ENCODE data around the gene GPR155. TPM values are rescaled to one million over a fixed set of nuclear protein-coding genes. Genes with fewer than 3 reads are reported as not detected.
"Not testable (repeated sequence)": the region's sequence is repeated elsewhere in the genome, so short reads cannot be mapped to it uniquely, and the experiment has no call there.

The GPR155 gene
- total RNA-seq, 2 experiments from 2014 or later, result 8.6 to 11.3 TPM

- intact Hi-C loops (cut with DNase I, micrococcal nuclease), result loop anchor here (1.0 to 2.0 kb wide), 4 partner anchors 91 to 431 kb away; partner anchors contain the start of genes GPR155 (in 2 of the 2), OLA1 (in 1 of the 2) and SP3 (in 1 of the 2)
- POLR2A ChIA-PET, result interaction anchor here (0.7 to 1.0 kb wide), 3 partner anchors 97 to 807 kb away, joined by 3 to 5 read pairs (median 3); no protein-coding TSS in a partner anchor
- H3K27me3 Mint-ChIP-seq, result no peaks in the 10 kb centered on the region
- H3K4me3 Mint-ChIP-seq, result peak overlapping the region; percentile 100
- DNase-seq, result peak; percentile 31
- peaks cover 35% of the 10 kb centered on the region for H3K4me1 Mint-ChIP-seq
- peak; percentile 34 for ATAC-seq
- H3K9me3 Mint-ChIP-seq (ENCODE audit: low read depth), result no peaks in the 10 kb centered on the region
- peaks cover 22% of the 10 kb centered on the region for H3K36me3 Mint-ChIP-seq (ENCODE audit: low read depth)
- H3K27ac Mint-ChIP-seq, result peak overlapping the region; percentile 67
- CTCF ChIA-PET, result interaction anchor here (0.8 kb wide), 1 partner anchor 90 kb away, joined by 3 read pairs; no protein-coding TSS in a partner anchor
Observed at GRCh38 chr2:174395969-174396630, 90.7 kb downstream of the GPR155 start.

GRCh38 chr2:174395284-174395968 is 91.4 kb downstream of the GPR155 start, which contains the start of gene SCRN3:
Gene SCRN3 (plus strand): TSS chr2:174395730. CDS start chr2:174398284, 2,554 bp downstream.
- Mint-ChIP-seq H3K4me3 (peak within 1 kb of the TSS; percentile 100), H3K27ac (peak within 1 kb of the TSS; percentile 99), H3K36me3 (ENCODE audit: low read depth) (peaks cover 20% of the 10 kb centered on the region), H3K9me3 (ENCODE audit: low read depth) (no peaks in the 10 kb centered on the region), H3K4me1 (peaks cover 35% of the 10 kb centered on the region), H3K27me3 (no peaks in the 10 kb centered on the region)
- DNase-seq, result peak; percentile 85
- ATAC-seq, result peak; percentile 93
- intact Hi-C loops (cut with DNase I, micrococcal nuclease), result loop anchor here (1.0 to 2.0 kb wide), 4 partner anchors 91 to 430 kb away; partner anchors contain the start of genes GPR155 (in 2 of the 2), OLA1 (in 1 of the 2) and SP3 (in 1 of the 2)
- POLR2A ChIA-PET, result interaction anchor here (0.5 to 1.0 kb wide), 6 partner anchors 98 to 437 kb away, joined by 3 to 5 read pairs (median 4); partner anchors contain the start of gene OLA1
- CTCF ChIA-PET, result interaction anchor here (0.6 to 1.4 kb wide), 4 partner anchors 66 to 659 kb away, joined by 3 read pairs; no protein-coding TSS in a partner anchor

- Mint-ChIP-seq H3K27me3 (no peaks in the 10 kb centered on the region), H3K36me3 (ENCODE audit: low read depth) (peaks cover 32% of the 10 kb centered on the region), H3K9me3 (ENCODE audit: low read depth) (no peaks in the 10 kb centered on the region), H3K4me3 (no peak overlapping the region), H3K4me1 (peaks cover 41% of the 10 kb centered on the region), H3K27ac (peak overlapping the region; percentile 7)
- DNase-seq (no peak), ATAC-seq (no peak)
- intact Hi-C loops (cut with DNase I, micrococcal nuclease), result no loop called here
- POLR2A ChIA-PET, result no interaction called here
- CTCF ChIA-PET, result no interaction called here
Observed at GRCh38 chr2:174392706-174393105, 94.1 kb downstream of the GPR155 start.

GRCh38 chr2:174390303-174390702 is 96.5 kb downstream of the GPR155 start:
- H3K27ac Mint-ChIP-seq; H3K4me3 Mint-ChIP-seq; intact Hi-C loops (cut with DNase I, micrococcal nuclease); H3K9me3 Mint-ChIP-seq (ENCODE audit: low read depth); DNase-seq; CTCF ChIA-PET; H3K27me3 Mint-ChIP-seq; ATAC-seq; POLR2A ChIA-PET: not testable (repeated sequence)
- H3K36me3 Mint-ChIP-seq (ENCODE audit: low read depth), result peaks cover 35% of the 10 kb centered on the region
- H3K4me1 Mint-ChIP-seq, result peaks cover 35% of the 10 kb centered on the region

GRCh38 chr2:174389542-174389941 is 97.3 kb downstream of the GPR155 start:
- intact Hi-C loops (cut with DNase I, micrococcal nuclease), result no loop called here
- Mint-ChIP-seq H3K9me3 (ENCODE audit: low read depth) (no peaks in the 10 kb centered on the region), H3K4me1 (peaks cover 34% of the 10 kb centered on the region), H3K36me3 (ENCODE audit: low read depth) (peaks cover 35% of the 10 kb centered on the region), H3K4me3 (no peak overlapping the region), H3K27ac (no peak overlapping the region), H3K27me3 (no peaks in the 10 kb centered on the region)
- ChIA-PET POLR2A (no interaction called here), CTCF (no interaction called here)
- no peak for DNase-seq
- no peak for ATAC-seq

GRCh38 chr2:174388706-174389105 is 98.1 kb downstream of the GPR155 start:
- H3K27ac Mint-ChIP-seq; CTCF ChIA-PET; H3K9me3 Mint-ChIP-seq (ENCODE audit: low read depth); POLR2A ChIA-PET; H3K27me3 Mint-ChIP-seq; H3K4me3 Mint-ChIP-seq; DNase-seq; intact Hi-C loops (cut with DNase I, micrococcal nuclease); ATAC-seq: not testable (repeated sequence)
- Mint-ChIP-seq H3K4me1 (peaks cover 31% of the 10 kb centered on the region), H3K36me3 (ENCODE audit: low read depth) (peaks cover 40% of the 10 kb centered on the region)

- CTCF ChIA-PET, result interaction anchor here (0.6 kb wide), 1 partner anchor 1076 kb away, joined by 3 read pairs; no protein-coding TSS in a partner anchor
- intact Hi-C loops (cut with DNase I, micrococcal nuclease), result no loop called here
- no peak overlapping the region for H3K27ac Mint-ChIP-seq
- H3K9me3 Mint-ChIP-seq (ENCODE audit: low read depth), result no peaks in the 10 kb centered on the region
- POLR2A ChIA-PET, result no interaction called here
- ATAC-seq, result no peak
- DNase-seq, result no peak
- peaks cover 31% of the 10 kb centered on the region for H3K36me3 Mint-ChIP-seq (ENCODE audit: low read depth)
- no peaks in the 10 kb centered on the region for H3K27me3 Mint-ChIP-seq
- H3K4me3 Mint-ChIP-seq, result no peak overlapping the region
- peaks cover 16% of the 10 kb centered on the region for H3K4me1 Mint-ChIP-seq
Observed at GRCh38 chr2:174385201-174385600, 101.6 kb downstream of the GPR155 start.

- Mint-ChIP-seq H3K9me3 (ENCODE audit: low read depth) (no peaks in the 10 kb centered on the region), H3K4me1 (peaks cover 12% of the 10 kb centered on the region), H3K27ac (no peak overlapping the region), H3K36me3 (ENCODE audit: low read depth) (peaks cover 26% of the 10 kb centered on the region), H3K4me3 (no peak overlapping the region), H3K27me3 (no peaks in the 10 kb centered on the region)
- ChIA-PET CTCF (no interaction called here), POLR2A (no interaction called here)
- no peak for DNase-seq
- ATAC-seq, result no peak
- intact Hi-C loops (cut with DNase I, micrococcal nuclease), result no loop called here
Observed at GRCh38 chr2:174383796-174384195, 103.0 kb downstream of the GPR155 start.

Other genes starting within 250 kb of the GPR155 start
- 100 to 1,000 TPM; 136 to 157 TPM for gene OLA1, start 238.5 kb downstream of the GPR155 start, total RNA-seq
- gene SP9, start 152.1 kb downstream of the GPR155 start, total RNA-seq, result not detected
- 10 to 100 TPM; 12.7 to 14.1 TPM for gene SCRN3, start 91.3 kb downstream of the GPR155 start, total RNA-seq
- gene WIPF1, start 110.8 kb upstream of the GPR155 start, total RNA-seq, result 100 to 1,000 TPM; 161 to 188 TPM

Measured in activated CD4-positive, alpha-beta T cell treated with anti-CD3 and anti-CD28 coated beads for 36 hours (primary cell).